ENCODE results near the gene SPRR3.

- TF ChIP-seq, protein P1, sequence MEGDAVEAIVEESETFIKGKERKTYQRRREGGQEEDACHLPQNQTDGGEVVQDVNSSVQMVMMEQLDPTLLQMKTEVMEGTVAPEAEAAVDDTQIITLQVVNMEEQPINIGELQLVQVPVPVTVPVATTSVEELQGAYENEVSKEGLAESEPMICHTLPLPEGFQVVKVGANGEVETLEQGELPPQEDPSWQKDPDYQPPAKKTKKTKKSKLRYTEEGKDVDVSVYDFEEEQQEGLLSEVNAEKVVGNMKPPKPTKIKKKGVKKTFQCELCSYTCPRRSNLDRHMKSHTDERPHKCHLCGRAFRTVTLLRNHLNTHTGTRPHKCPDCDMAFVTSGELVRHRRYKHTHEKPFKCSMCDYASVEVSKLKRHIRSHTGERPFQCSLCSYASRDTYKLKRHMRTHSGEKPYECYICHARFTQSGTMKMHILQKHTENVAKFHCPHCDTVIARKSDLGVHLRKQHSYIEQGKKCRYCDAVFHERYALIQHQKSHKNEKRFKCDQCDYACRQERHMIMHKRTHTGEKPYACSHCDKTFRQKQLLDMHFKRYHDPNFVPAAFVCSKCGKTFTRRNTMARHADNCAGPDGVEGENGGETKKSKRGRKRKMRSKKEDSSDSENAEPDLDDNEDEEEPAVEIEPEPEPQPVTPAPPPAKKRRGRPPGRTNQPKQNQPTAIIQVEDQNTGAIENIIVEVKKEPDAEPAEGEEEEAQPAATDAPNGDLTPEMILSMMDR (IDR thresholded peaks at IDR 0.05), result no peak
- no peak for TF ChIP-seq POLR2A (IDR thresholded peaks at IDR 0.05)
Observed at GRCh38 chr1:152962876-152963415, 38.6 kb upstream of the SPRR3 start.

All from lower leg skin (tissue), 3 donors.